CD4-positive, alpha-beta T cell treated with Interleukin-6 for 4 hours (primary cell): ENCODE results near the gene WRAP53.

Source experiments
- DNase-seq: peaks from one replicate; pipeline ENCODE4 v3.0.0-alpha.2; 2020; ENCODE audit warnings: mixed read lengths

The WRAP53 gene

DNA sequence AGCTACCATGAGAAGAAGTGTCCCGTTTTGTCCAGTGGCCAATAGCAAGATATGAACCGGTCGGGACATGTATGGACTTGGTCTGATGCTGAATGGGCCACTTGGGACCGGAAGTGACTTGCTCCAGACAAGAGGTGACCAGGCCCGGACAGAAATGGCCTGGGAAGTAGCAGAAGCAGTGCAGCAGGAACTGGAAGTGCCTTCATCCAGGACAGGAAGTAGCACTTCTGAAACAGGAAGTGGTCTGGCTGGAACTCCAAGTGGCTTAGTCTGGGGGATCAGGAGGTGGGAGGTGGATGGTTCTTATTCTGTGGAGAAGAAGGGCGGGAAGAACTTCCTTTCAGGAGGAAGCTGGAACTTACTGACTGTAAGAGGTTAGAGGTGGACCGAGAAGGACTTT is 22.0 kb downstream of the WRAP53 start:
- no peak for DNase-seq

GRCh38 chr17:7711051-7711755 is 22.9 kb downstream of the WRAP53 start:
- no peak for DNase-seq

GRCh38 chr17:7712111-7712771 is 24.0 kb downstream of the WRAP53 start:
- no peak for DNase-seq

- DNase-seq: no peak
Measured at GRCh38 chr17:7713782-7714181, 25.5 kb downstream of the WRAP53 start.

GRCh38 chr17:7714721-7715594 is 26.7 kb downstream of the WRAP53 start:
- no peak for DNase-seq

GRCh38 chr17:7715936-7716886 is 27.9 kb downstream of the WRAP53 start:
- no peak for DNase-seq

DNA sequence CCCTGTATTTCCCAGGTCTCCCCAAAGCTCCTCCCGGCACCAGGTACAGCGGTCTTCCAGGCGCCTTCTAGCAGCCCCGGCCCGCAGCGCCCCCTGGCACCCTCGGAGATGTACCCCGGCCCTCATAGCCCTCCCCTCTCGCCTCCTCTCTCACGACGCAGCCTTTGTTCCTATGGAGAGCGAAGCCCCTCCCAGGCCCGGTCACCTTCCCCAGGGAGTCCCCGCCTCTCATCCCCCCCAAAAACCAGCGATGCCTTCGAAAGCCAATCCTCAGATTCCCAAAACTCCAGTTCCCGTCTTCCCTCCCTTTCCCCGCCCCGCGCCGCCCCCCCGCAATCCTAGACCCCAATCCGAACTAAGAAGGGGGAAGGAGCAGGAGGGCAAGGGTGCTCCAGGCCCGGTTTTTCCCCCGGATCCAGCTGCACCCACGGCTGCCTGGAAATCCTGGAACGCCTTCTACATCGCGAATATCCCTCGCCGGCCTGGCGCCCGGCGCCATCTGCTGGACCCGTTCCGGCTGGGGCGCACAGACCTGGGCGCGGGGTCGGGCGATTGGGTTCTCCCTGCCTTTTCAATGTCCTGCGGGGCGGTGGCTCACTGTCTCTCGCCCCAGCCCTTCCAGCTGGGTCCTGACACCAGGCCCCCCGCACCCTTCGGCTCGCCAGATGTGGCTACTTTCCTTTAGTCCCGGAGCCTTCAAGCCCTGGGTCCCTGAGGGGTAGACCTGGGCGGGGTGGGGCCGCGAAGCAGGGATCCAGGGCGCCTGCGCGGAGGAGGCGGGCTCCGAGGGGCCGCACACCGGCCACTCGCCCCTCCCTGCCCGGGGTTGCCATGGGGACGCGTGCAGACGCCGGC is 28.9 kb downstream of the WRAP53 start, which contains the start of gene DNAH2:
TSS of gene DNAH2 (plus strand) at position 844 of the 855 bp plus-strand sequence. CDS start 1,991 bp downstream, outside the sequence.
- peak; percentile 24 for DNase-seq

- peak; percentile 13 for DNase-seq
Measured at GRCh38 chr17:7717756-7718350, 29.6 kb downstream of the WRAP53 start.

DNA sequence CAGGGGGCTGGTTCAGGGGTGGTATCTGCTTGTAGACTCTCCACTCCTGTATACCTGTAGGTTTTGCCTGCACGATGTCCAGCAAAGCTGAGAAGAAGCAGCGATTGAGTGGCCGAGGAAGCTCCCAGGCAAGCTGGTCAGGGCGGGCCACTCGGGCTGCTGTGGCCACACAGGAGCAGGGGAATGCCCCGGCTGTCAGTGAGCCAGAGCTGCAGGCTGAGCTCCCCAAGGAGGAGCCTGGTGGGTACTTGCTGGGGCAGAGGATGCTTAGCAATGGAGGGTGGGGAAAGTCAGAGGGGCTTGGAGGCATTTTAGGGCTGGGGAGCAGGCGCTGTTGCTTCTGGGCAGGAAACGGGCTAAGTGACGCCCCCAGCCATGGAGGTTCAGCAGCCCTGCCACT is 31.4 kb downstream of the WRAP53 start:
- DNase-seq: no peak

DNA sequence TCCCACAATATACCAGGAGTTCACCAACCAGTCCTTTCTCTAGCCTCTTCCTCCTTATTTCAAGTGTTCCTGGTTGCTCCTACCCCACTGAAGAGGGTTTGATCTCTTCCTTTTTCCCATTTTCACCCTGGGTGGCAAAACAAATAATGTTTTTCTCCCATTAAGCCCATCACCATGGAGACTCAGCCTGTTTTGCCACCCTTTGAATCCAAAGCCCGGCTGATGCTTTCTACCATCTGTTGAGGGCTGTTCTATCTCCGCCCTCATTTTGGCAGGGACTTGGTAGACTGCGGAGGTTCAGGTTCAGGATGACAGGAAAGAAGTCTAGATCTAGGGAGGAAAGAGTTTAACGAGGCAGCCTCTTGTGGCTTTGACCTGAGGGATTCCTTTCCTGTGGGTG is 31.8 kb downstream of the WRAP53 start:
- DNase-seq: no peak

DNA sequence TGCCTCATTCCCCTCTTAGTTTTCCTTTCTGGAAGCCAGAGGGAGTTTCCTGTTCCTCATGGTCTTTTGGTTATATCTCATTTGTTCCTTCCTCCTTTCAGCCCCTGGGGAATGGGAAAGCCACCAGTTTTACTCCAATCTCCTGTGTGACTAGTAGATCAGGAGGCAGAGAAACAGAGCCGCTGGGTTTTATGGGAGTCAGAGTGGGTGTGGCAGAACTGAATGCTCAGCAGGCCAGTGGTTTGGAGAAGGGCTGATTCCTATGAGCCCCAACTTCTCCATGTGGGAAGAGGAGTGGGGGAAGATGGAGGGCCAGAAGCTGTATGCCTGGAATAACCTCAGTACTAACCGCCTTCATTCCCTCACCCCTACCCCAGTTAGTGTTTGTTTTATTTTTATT is 33.3 kb downstream of the WRAP53 start:
- no peak for DNase-seq

DNA sequence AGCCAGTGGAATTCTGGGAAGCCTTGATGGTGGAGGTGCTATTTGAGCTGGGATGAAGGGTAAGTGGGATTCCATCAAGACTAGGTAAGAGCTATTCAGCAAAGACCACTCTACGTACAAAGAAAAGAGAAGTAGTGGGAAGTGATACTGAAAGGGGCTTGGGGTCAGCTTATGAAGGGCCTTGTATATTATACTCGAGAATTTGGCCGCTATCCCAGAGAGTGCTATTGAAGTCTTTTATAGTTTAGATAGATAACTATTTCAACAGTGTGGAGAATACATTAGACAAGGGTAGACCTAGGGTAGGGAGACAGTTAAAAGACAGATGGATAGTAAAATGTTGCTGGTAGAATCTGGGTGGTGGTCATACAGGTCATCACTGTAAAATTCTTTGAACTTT is 39.6 kb downstream of the WRAP53 start:
- no peak for DNase-seq

GRCh38 chr17:7729816-7730215 is 41.5 kb downstream of the WRAP53 start:
- DNase-seq: no peak

- no peak for DNase-seq
Measured at GRCh38 chr17:7732981-7733539, 44.8 kb downstream of the WRAP53 start.

DNA sequence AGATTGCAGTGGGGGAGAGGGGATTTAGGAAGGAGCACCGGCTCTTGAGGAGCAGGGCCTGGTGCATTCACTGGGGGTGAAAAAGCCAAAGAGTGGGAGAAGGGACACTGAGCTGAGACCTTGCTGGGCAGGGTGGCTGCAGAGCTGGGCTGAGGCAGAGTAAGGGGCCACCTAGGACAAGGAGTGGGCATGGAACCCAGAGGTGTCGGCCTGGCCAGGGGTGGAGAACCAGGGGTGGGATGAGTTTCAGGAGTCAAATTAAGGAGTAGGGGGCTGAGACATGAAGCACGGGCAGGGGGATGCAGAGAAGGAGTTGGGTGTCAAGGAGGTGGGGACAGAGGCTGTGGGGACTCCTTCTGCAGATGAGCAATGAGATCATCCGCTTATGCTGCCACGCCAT is 49.3 kb downstream of the WRAP53 start:
- no peak for DNase-seq

DNA sequence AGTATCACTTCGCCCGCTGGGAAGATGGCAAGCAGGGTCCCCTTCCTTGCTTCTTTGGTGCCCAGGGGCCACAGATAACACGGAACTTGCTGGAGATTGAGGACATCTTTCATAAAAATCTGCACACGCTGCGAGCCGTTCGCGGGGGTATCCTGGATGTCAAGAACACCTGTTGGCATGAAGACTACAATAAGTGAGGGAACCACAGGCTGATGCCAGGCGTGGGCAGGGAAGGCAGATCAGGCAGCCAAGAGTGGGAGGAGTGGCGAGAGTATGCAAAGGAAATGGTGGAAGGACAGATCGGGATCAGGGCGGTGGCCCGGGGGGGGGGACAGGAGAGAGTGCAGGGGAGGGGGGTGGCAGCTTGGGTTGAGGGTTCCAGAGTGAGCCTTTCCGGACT is 51.5 kb downstream of the WRAP53 start:
- DNase-seq: no peak

- DNase-seq: no peak
Measured at GRCh38 chr17:7740481-7741001, 52.3 kb downstream of the WRAP53 start.

GRCh38 chr17:7742729-7743128 is 54.5 kb downstream of the WRAP53 start:
- no peak for DNase-seq

DNA sequence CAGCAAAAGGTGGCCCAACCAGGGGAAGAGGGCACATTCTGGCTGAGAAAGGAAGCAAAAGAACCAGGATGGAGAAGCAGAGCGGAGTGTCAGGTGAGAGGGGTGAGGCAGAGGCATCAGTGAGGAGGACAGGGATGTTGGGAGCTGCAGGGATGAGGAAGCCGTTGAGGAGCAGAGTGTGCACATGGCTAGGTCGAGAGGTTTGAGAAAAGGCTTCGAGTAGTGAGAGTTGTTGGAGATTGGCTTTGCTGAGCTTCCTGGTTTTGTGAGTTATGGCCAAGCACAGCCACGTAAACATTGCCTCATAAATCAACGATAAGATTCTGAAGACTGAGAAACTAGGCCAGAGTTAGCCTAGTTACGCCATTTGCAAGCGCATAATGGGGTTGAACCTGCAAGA is 56.1 kb downstream of the WRAP53 start:
- no peak for DNase-seq

GRCh38 chr17:7745748-7746470 is 57.6 kb downstream of the WRAP53 start:
- DNase-seq: no peak
